SK-N-SH treated with all-trans-retinoic acid at 6 μM for 48 hours (cell line): Measurements from ENCODE around the gene NXN.
"Not testable (repeated sequence)": the region's sequence is repeated elsewhere in the genome, so short reads cannot be mapped to it uniquely, and the experiment has no call there.

ENCODE experiments used
- ATAC-seq: fragments of 200-7000 bp; cut with Tn5 transposase; 3 replicates; pipeline ENCODE4 v1.9.1; 2020; ENCODE audit warnings: mild to moderate bottlenecking, moderate library complexity
- ARNTL ChIP-seq: fragments of 450-650 bp; formaldehyde crosslinking; IDR thresholded peaks from 2 replicates; pipeline ENCODE4 v1.5.0; 2020; ENCODE audit warnings: low read depth, mild to moderate bottlenecking, moderate library complexity, borderline replicate concordance
- BACH2 ChIP-seq: fragments of 250-450 bp; sonication (Bioruptor Pico); IDR thresholded peaks from 2 replicates; pipeline ENCODE4 v1.9.0; 2021; ENCODE audit warnings: mild to moderate bottlenecking, borderline replicate concordance
- CREB5 ChIP-seq: fragments of 250-450 bp; sonication (Bioruptor Pico); IDR thresholded peaks from 2 replicates; pipeline ENCODE4 v1.5.1; 2020; ENCODE audit warnings: low read depth, mild to moderate bottlenecking, moderate library complexity
- CSRNP3 ChIP-seq: fragments of 250-450 bp; sonication (Bioruptor Pico); IDR thresholded peaks from 2 replicates; pipeline ENCODE4 v1.5.1; 2021; ENCODE audit warnings: mild to moderate bottlenecking, moderate library complexity
- GLIS3 ChIP-seq: fragments of 250-450 bp; sonication (Bioruptor Pico); IDR thresholded peaks from 2 replicates; pipeline ENCODE4 v1.5.0; 2020; ENCODE audit warnings: mild to moderate bottlenecking, moderate library complexity
- ISL1 ChIP-seq: fragments of 250-450 bp; sonication (Bioruptor Pico); IDR thresholded peaks from 2 replicates; pipeline ENCODE4 v2.1.2; 2022; ENCODE audit warnings: mild to moderate bottlenecking, moderate library complexity
- OSR1 ChIP-seq: fragments of 250-450 bp; sonication (Bioruptor Pico); IDR thresholded peaks from 2 replicates; pipeline ENCODE4 v1.8.0; 2022; ENCODE audit warnings: moderate library complexity, mild to moderate bottlenecking, inconsistent platforms
- PATZ1 ChIP-seq: fragments of 250-450 bp; sonication (Bioruptor Pico); IDR thresholded peaks from 2 replicates; pipeline ENCODE4 v1.8.0; 2020; ENCODE audit warnings: mild to moderate bottlenecking, moderate library complexity, borderline replicate concordance
- PPARA ChIP-seq: fragments of 250-450 bp; sonication (Bioruptor Pico); IDR thresholded peaks from 2 replicates; pipeline ENCODE4 v1.5.0; 2020; ENCODE audit warnings: mild to moderate bottlenecking, borderline replicate concordance
- SNAI2 ChIP-seq: fragments of 250-450 bp; sonication (Bioruptor Pico); IDR thresholded peaks from 2 replicates; pipeline ENCODE4 v1.5.0; 2020; ENCODE audit warnings: mild to moderate bottlenecking, moderate library complexity
- TCF4 ChIP-seq: fragments of 250-450 bp; sonication (Bioruptor Pico); IDR thresholded peaks from 2 replicates; pipeline ENCODE4 v1.8.0; 2021; ENCODE audit warnings: mild to moderate bottlenecking, moderate library complexity, borderline replicate concordance
- TOX ChIP-seq: fragments of 250-450 bp; sonication (Bioruptor Pico); IDR thresholded peaks from 2 replicates; pipeline ENCODE4 v1.8.0; 2021; ENCODE audit warnings: mild to moderate bottlenecking, moderate library complexity, borderline replicate concordance
- TSHZ2 ChIP-seq: fragments of 250-450 bp; sonication (Bioruptor Pico); IDR thresholded peaks from 2 replicates; pipeline ENCODE4 v1.5.0; 2020; ENCODE audit warnings: mild to moderate bottlenecking, moderate library complexity
- ZC3H10 ChIP-seq: fragments of 250-450 bp; sonication (Bioruptor Pico); IDR thresholded peaks from 2 replicates; pipeline ENCODE4 v1.5.1; 2021; ENCODE audit warnings: mild to moderate bottlenecking, moderate library complexity
- ZFP3 ChIP-seq: fragments of 250-450 bp; sonication (Bioruptor Pico); IDR thresholded peaks from 2 replicates; pipeline ENCODE4 v1.5.0; 2020; ENCODE audit warnings: mild to moderate bottlenecking, moderate library complexity
- ZNF565 ChIP-seq: fragments of 450-650 bp; formaldehyde crosslinking; conservative IDR thresholded peaks from 2 replicates; pipeline ENCODE4 v1.5.0; 2020; ENCODE audit warnings: low read depth, mild to moderate bottlenecking, moderate library complexity

Gene NXN

GRCh38 chr17:996554-997344 lies 17.2 kb upstream of the NXN start, which contains the start of gene TIMM22:
Gene TIMM22 (plus strand): TSS chr17:997129. CDS start chr17:997143, 14 bp downstream.
- TF ChIP-seq ZFP3 (peak; percentile 53; the same call in 1 of the 2 replicates), TCF4 (no peak), ARNTL (CRISPR knock-in tag) (peak; percentile 74; the same call in 1 of the 2 replicates)
- TF ChIP-seq, all 23 proteins: peak for 2
- ATAC-seq: peak; percentile 97

- not testable (repeated sequence) for ATAC-seq
Measured at GRCh38 chr17:995324-995723, 15.7 kb upstream of the NXN start.

GRCh38 chr17:992933-993332 lies 13.4 kb upstream of the NXN start:
- ATAC-seq: no peak

More at GRCh38 chr17:992933-993332, 13.4 kb upstream of the NXN start:
- TF ChIP-seq PATZ1: no peak
- no peak for TF ChIP-seq ARNTL (CRISPR knock-in tag)
- no peak for TF ChIP-seq GLIS3
- TF ChIP-seq ZFP3: no peak
- no peak for TF ChIP-seq ZNF565 (CRISPR knock-in tag)
- no peak for TF ChIP-seq ISL1 (CRISPR knock-in tag)
- no peak for TF ChIP-seq TSHZ2 (CRISPR knock-in tag)
- no peak for TF ChIP-seq TOX (CRISPR knock-in tag)
- no peak for TF ChIP-seq SNAI2 (CRISPR knock-in tag)
- TF ChIP-seq OSR1 (CRISPR knock-in tag): no peak
- no peak for TF ChIP-seq ZC3H10 (CRISPR knock-in tag)
- no peak for TF ChIP-seq CREB5 (CRISPR knock-in tag)
- TF ChIP-seq BACH2: no peak
- TF ChIP-seq TCF4: no peak
- no peak for TF ChIP-seq CSRNP3 (CRISPR knock-in tag)
- TF ChIP-seq PPARA (CRISPR knock-in tag): no peak
- TF ChIP-seq, all 23 proteins: peak for 0
